HL-60 (cell line): ENCODE measurements around the gene PTRHD1.

Source experiments
- DNase-seq, 2 experiments: peaks; one replicate each; pipeline ENCODE4 v3.0.0-alpha.2; 2010 to 2020; ENCODE audit warnings: low read depth in 1 of 2, low spot score in 1 of 2
- H3K27ac ChIP-seq: fragments of 250-450 bp; sonication (Bioruptor Pico); replicated peaks from 2 replicates; pipeline ENCODE4 v1.5.1; 2020; ENCODE audit warnings: mild to moderate bottlenecking, moderate library complexity
- H3K27me3 ChIP-seq: fragments of 250-450 bp; sonication (Bioruptor Pico); 2 replicates; pipeline ENCODE4 v1.5.1; 2021; ENCODE audit warnings: mild to moderate bottlenecking, moderate library complexity; ENCODE audit not compliant: insufficient read depth, poor library complexity, severe bottlenecking
- H3K4me3 ChIP-seq: replicated peaks from 2 replicates; pipeline ENCODE4 v1.5.1; 2011; ENCODE audit warnings: mild to moderate bottlenecking, control low read depth, low read length; ENCODE audit not compliant: insufficient read depth
- GABPA ChIP-seq: IDR thresholded peaks from 2 replicates; pipeline ENCODE4 v1.6.1; 2012; ENCODE audit warnings: low read depth
- POLR2AphosphoS5 ChIP-seq: IDR thresholded peaks from 2 replicates; pipeline ENCODE4 v1.6.1; 2012; ENCODE audit warnings: low read depth
- REST ChIP-seq: IDR thresholded peaks from 2 replicates; pipeline ENCODE4 v1.6.1; 2012; ENCODE audit warnings: low read depth; ENCODE audit not compliant: insufficient replicate concordance
- SPI1 ChIP-seq: IDR thresholded peaks from 2 replicates; pipeline ENCODE4 v1.6.1; 2012; ENCODE audit warnings: low read depth, mild to moderate bottlenecking, borderline replicate concordance
- TF ChIP-seq, protein P1 (sequence below): IDR thresholded peaks from one replicate; pipeline ENCODE4 v1.5.1; 2011; ENCODE audit warnings: low read length, control low read depth, inconsistent platforms; ENCODE audit not compliant: insufficient read depth

The PTRHD1 gene

GRCh38 chr2:24822049-24822706, 29.0 kb upstream of the PTRHD1 start:
- H3K27me3 ChIP-seq, result no peaks in the 10 kb centered on the region
- TF ChIP-seq SPI1, result no peak
- no peak for TF ChIP-seq GABPA
- TF ChIP-seq REST, result no peak
- no peak for TF ChIP-seq POLR2AphosphoS5
- TF ChIP-seq, protein P1, sequence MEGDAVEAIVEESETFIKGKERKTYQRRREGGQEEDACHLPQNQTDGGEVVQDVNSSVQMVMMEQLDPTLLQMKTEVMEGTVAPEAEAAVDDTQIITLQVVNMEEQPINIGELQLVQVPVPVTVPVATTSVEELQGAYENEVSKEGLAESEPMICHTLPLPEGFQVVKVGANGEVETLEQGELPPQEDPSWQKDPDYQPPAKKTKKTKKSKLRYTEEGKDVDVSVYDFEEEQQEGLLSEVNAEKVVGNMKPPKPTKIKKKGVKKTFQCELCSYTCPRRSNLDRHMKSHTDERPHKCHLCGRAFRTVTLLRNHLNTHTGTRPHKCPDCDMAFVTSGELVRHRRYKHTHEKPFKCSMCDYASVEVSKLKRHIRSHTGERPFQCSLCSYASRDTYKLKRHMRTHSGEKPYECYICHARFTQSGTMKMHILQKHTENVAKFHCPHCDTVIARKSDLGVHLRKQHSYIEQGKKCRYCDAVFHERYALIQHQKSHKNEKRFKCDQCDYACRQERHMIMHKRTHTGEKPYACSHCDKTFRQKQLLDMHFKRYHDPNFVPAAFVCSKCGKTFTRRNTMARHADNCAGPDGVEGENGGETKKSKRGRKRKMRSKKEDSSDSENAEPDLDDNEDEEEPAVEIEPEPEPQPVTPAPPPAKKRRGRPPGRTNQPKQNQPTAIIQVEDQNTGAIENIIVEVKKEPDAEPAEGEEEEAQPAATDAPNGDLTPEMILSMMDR, result no peak
- H3K27ac ChIP-seq, result no peak overlapping the region
- no peak overlapping the region for H3K4me3 ChIP-seq
- no peak for DNase-seq

GRCh38 chr2:24821433-24821891, 28.3 kb upstream of the PTRHD1 start:
- no peak for DNase-seq

More at GRCh38 chr2:24821433-24821891, 28.3 kb upstream of the PTRHD1 start:
- no peak for TF ChIP-seq SPI1
- TF ChIP-seq POLR2AphosphoS5, result no peak
- no peak for TF ChIP-seq GABPA
- TF ChIP-seq, protein P1, result no peak
- TF ChIP-seq REST, result no peak
- Histone ChIP-seq H3K4me3 (no peak overlapping the region), H3K27me3 (no peaks in the 10 kb centered on the region), H3K27ac (no peak overlapping the region)
